ENCODE measurements around the gene P3H3.

The P3H3 gene

DNA sequence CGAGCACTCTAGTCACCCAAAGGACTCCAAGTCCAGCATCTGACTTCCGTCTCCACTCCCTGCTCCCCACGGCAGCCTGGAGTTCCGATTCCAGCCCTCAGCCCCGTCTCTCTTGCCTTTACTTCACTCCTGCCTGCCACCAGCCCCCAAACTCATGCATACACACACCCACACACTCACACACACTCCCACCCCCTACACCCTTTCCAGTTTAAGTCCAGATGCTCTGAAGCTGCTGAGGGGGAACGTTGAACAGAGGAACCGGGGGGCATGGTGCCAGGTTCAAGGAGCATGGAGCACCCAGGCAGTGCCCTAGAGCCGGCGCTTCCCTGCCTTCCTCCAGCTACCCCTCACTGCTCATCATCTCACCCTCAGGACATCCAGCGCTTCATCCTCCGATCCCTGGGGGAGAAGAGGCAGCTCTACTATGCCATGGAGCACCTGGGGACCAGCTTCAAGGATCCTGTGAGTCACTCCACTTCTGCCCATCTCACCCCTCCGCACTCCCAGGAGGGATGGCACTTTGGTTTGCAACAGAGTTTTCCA, 3.3 kb downstream of the P3H3 start:
- TF ChIP-seq, protein P1, sequence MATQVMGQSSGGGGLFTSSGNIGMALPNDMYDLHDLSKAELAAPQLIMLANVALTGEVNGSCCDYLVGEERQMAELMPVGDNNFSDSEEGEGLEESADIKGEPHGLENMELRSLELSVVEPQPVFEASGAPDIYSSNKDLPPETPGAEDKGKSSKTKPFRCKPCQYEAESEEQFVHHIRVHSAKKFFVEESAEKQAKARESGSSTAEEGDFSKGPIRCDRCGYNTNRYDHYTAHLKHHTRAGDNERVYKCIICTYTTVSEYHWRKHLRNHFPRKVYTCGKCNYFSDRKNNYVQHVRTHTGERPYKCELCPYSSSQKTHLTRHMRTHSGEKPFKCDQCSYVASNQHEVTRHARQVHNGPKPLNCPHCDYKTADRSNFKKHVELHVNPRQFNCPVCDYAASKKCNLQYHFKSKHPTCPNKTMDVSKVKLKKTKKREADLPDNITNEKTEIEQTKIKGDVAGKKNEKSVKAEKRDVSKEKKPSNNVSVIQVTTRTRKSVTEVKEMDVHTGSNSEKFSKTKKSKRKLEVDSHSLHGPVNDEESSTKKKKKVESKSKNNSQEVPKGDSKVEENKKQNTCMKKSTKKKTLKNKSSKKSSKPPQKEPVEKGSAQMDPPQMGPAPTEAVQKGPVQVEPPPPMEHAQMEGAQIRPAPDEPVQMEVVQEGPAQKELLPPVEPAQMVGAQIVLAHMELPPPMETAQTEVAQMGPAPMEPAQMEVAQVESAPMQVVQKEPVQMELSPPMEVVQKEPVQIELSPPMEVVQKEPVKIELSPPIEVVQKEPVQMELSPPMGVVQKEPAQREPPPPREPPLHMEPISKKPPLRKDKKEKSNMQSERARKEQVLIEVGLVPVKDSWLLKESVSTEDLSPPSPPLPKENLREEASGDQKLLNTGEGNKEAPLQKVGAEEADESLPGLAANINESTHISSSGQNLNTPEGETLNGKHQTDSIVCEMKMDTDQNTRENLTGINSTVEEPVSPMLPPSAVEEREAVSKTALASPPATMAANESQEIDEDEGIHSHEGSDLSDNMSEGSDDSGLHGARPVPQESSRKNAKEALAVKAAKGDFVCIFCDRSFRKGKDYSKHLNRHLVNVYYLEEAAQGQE (IDR thresholded peaks at IDR 0.05; ENCODE audit: low read depth): no peak
- no peak for TF ChIP-seq TCF12 (IDR thresholded peaks at IDR 0.05; ENCODE audit: low read depth)
- no peak for TF ChIP-seq FOXM1 (IDR thresholded peaks at IDR 0.05; ENCODE audit: borderline replicate concordance, low read depth)
- no peak for TF ChIP-seq TEAD4 (IDR thresholded peaks at IDR 0.05)
- no peak for TF ChIP-seq NFIC (IDR thresholded peaks at IDR 0.05)
- TF ChIP-seq EP300 (IDR thresholded peaks at IDR 0.05; ENCODE audit: borderline replicate concordance): no peak
- TF ChIP-seq TAF1 (IDR thresholded peaks at IDR 0.05; ENCODE audit: low read depth): no peak
- no peak for TF ChIP-seq CEBPB (IDR thresholded peaks at IDR 0.05)
- no peak for TF ChIP-seq RAD21 (IDR thresholded peaks at IDR 0.05; ENCODE audit: low read depth)
- no peak for TF ChIP-seq YY1 (IDR thresholded peaks at IDR 0.05; ENCODE audit: low read depth)
- no peak for TF ChIP-seq CREB1 (IDR thresholded peaks at IDR 0.05; ENCODE audit: low read depth)
- TF ChIP-seq, protein P2, sequence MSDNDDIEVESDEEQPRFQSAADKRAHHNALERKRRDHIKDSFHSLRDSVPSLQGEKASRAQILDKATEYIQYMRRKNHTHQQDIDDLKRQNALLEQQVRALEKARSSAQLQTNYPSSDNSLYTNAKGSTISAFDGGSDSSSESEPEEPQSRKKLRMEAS (IDR thresholded peaks at IDR 0.05): no peak

DNA sequence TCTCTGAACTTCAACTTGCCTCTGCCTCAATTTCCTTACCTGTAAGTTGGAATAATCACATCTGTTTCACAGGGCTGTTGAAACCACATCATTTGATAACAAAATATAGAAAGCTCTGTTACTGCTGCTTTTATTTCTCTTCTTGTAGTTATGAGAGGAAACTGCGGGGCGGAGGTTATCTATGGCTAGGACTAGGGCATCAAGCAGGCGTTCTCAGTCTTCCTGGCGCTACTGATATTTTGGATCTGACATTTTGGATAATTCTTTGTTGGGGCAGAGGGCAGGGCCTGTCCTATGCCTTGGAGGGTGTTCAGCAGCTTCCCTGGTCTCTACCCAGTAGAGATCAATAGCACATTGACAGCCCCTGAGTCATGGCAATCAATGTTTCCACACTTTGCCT, 3.9 kb downstream of the P3H3 start:
- TF ChIP-seq TCF12 (IDR thresholded peaks at IDR 0.05; ENCODE audit: low read depth) (no peak), CREB1 (IDR thresholded peaks at IDR 0.05; ENCODE audit: low read depth) (no peak), RAD21 (IDR thresholded peaks at IDR 0.05; ENCODE audit: low read depth) (no peak), ZBTB7A (IDR thresholded peaks at IDR 0.05; ENCODE audit: low read depth) (no peak), YY1 (IDR thresholded peaks at IDR 0.05; ENCODE audit: low read depth) (no peak), CEBPB (IDR thresholded peaks at IDR 0.05) (no peak), NFIC (IDR thresholded peaks at IDR 0.05) (no peak), TAF1 (IDR thresholded peaks at IDR 0.05; ENCODE audit: low read depth) (no peak), EGR1 (IDR thresholded peaks at IDR 0.05) (no peak), FOXM1 (IDR thresholded peaks at IDR 0.05; ENCODE audit: borderline replicate concordance, low read depth) (no peak), TEAD4 (IDR thresholded peaks at IDR 0.05) (no peak), EP300 (IDR thresholded peaks at IDR 0.05; ENCODE audit: borderline replicate concordance) (no peak)
- TF ChIP-seq, protein P1 (IDR thresholded peaks at IDR 0.05; ENCODE audit: low read depth): no peak
- TF ChIP-seq, protein P2 (IDR thresholded peaks at IDR 0.05): no peak
- TF ChIP-seq, protein P3, sequence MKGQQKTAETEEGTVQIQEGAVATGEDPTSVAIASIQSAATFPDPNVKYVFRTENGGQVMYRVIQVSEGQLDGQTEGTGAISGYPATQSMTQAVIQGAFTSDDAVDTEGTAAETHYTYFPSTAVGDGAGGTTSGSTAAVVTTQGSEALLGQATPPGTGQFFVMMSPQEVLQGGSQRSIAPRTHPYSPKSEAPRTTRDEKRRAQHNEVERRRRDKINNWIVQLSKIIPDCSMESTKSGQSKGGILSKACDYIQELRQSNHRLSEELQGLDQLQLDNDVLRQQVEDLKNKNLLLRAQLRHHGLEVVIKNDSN (IDR thresholded peaks at IDR 0.05): no peak

DNA sequence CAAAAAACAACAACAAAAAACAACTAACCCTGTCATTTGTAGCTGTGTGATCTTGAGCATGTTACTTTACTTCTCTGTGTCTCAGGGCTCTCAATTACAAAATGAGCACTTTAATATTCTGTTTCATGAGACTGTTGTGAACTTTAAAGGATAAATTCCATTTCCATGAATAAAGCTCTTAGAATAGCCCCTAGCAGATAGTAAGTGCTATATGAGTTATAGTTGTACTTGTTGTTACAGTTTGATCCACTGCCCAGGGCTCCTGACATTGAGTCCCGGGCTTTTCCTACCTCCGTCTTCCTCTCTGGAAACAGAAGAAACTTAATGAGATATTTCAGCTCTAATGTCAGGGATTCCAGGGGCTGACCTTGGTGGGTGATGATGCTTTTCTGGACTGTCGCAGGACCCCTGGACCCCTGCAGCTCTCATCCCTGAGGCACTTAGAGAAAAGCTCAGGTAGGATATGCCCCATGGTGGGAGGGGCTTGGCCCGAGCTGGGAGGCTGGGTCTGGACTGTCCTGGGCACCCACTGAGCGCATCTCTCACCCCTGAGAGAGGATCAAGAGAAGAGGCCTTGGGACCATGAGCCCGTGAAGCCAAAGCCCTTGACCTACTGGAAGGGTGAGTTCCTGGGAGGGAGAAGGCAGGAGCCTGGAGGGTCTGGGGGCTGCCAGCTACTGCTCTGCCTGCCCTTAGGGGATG, 5.1 kb downstream of the P3H3 start:
- no peak for TF ChIP-seq EGR1 (IDR thresholded peaks at IDR 0.05)
- no peak for TF ChIP-seq FOXM1 (IDR thresholded peaks at IDR 0.05; ENCODE audit: borderline replicate concordance, low read depth)
- TF ChIP-seq CEBPB (IDR thresholded peaks at IDR 0.05): no peak
- TF ChIP-seq NFIC (IDR thresholded peaks at IDR 0.05): no peak
- TF ChIP-seq, protein P3 (IDR thresholded peaks at IDR 0.05): no peak
- no peak for TF ChIP-seq CREB1 (IDR thresholded peaks at IDR 0.05; ENCODE audit: low read depth)
- TF ChIP-seq TAF1 (IDR thresholded peaks at IDR 0.05; ENCODE audit: low read depth): no peak
- TF ChIP-seq TCF12 (IDR thresholded peaks at IDR 0.05; ENCODE audit: low read depth): no peak
- TF ChIP-seq, protein P2 (IDR thresholded peaks at IDR 0.05): no peak
- TF ChIP-seq ZBTB7A (IDR thresholded peaks at IDR 0.05; ENCODE audit: low read depth): no peak
- TF ChIP-seq, protein P1 (IDR thresholded peaks at IDR 0.05; ENCODE audit: low read depth): no peak
- TF ChIP-seq YY1 (IDR thresholded peaks at IDR 0.05; ENCODE audit: low read depth): no peak
- TF ChIP-seq RAD21 (IDR thresholded peaks at IDR 0.05; ENCODE audit: low read depth): no peak
- TF ChIP-seq EP300 (IDR thresholded peaks at IDR 0.05; ENCODE audit: borderline replicate concordance): no peak
- no peak for TF ChIP-seq TEAD4 (IDR thresholded peaks at IDR 0.05)
